ENCODE results near the gene SIGLEC12.

SIGLEC12 gene

GRCh38 chr19:51542699-51543098 is 41.1 kb upstream of the SIGLEC12 start:
- H3K27me3 ChIP-seq (ENCODE audit: insufficient read depth, low read length) = no peaks in the 10 kb centered on the region; the same call in 1 of the 2 replicates
- H3K27ac ChIP-seq (ENCODE audit: low read depth, low read length) = no peak overlapping the region
- H3K4me3 ChIP-seq (ENCODE audit: low read length) = no peak overlapping the region
- no peaks in the 10 kb centered on the region for H3K9me3 ChIP-seq (ENCODE audit: insufficient read depth, low read depth, low read length)
- no peak overlapping the region for H3K9ac ChIP-seq (ENCODE audit: low read depth, low read length)
- 75% methylated on average over 5 of the region's 5 CpGs for WGBS
- no peaks in the 10 kb centered on the region for H3K4me1 ChIP-seq (ENCODE audit: insufficient read depth, low read length)
- no peaks in the 10 kb centered on the region for H3K36me3 ChIP-seq (ENCODE audit: insufficient read depth, low read length)

GRCh38 chr19:51541458-51542357 is 40.1 kb upstream of the SIGLEC12 start:
- Histone ChIP-seq H3K9ac (ENCODE audit: low read depth, low read length) (no peak overlapping the region), H3K27ac (ENCODE audit: low read depth, low read length) (no peak overlapping the region), H3K4me1 (ENCODE audit: insufficient read depth, low read length) (no peaks in the 10 kb centered on the region), H3K4me3 (ENCODE audit: low read length) (no peak overlapping the region), H3K9me3 (ENCODE audit: insufficient read depth, low read depth, low read length) (no peaks in the 10 kb centered on the region), H3K36me3 (ENCODE audit: insufficient read depth, low read length) (no peaks in the 10 kb centered on the region), H3K27me3 (ENCODE audit: insufficient read depth, low read length) (no peaks in the 10 kb centered on the region; the same call in 1 of the 2 replicates)
- 64% methylated on average over 10 of the region's 10 CpGs for WGBS

- 89% methylated on average over 4 of the region's 4 CpGs for WGBS
- Histone ChIP-seq H3K9me3 (ENCODE audit: insufficient read depth, low read depth, low read length) (no peaks in the 10 kb centered on the region), H3K27me3 (ENCODE audit: insufficient read depth, low read length) (no peaks in the 10 kb centered on the region; the same call in 1 of the 2 replicates), H3K27ac (ENCODE audit: low read depth, low read length) (no peak overlapping the region), H3K36me3 (ENCODE audit: insufficient read depth, low read length) (no peaks in the 10 kb centered on the region), H3K4me1 (ENCODE audit: insufficient read depth, low read length) (no peaks in the 10 kb centered on the region), H3K4me3 (ENCODE audit: low read length) (no peak overlapping the region), H3K9ac (ENCODE audit: low read depth, low read length) (no peak overlapping the region)
Measured at GRCh38 chr19:51539821-51540366, 38.3 kb upstream of the SIGLEC12 start.

- no peaks in the 10 kb centered on the region for H3K4me1 ChIP-seq (ENCODE audit: insufficient read depth, low read length)
- H3K9ac ChIP-seq (ENCODE audit: low read depth, low read length) = no peak overlapping the region
- no peaks in the 10 kb centered on the region for H3K9me3 ChIP-seq (ENCODE audit: insufficient read depth, low read depth, low read length)
- peaks cover 36% of the 10 kb centered on the region for H3K27me3 ChIP-seq (ENCODE audit: insufficient read depth, low read length)
- no CpG with 5 or more reads among the region's 1 CpG for WGBS
- no peak overlapping the region for H3K27ac ChIP-seq (ENCODE audit: low read depth, low read length)
- H3K4me3 ChIP-seq (ENCODE audit: low read length) = no peak overlapping the region
- H3K36me3 ChIP-seq (ENCODE audit: insufficient read depth, low read length) = no peaks in the 10 kb centered on the region
Measured at GRCh38 chr19:51535535-51535934, 33.9 kb upstream of the SIGLEC12 start.

- no peaks in the 10 kb centered on the region for H3K4me1 ChIP-seq (ENCODE audit: insufficient read depth, low read length)
- peaks cover 36% of the 10 kb centered on the region for H3K27me3 ChIP-seq (ENCODE audit: insufficient read depth, low read length)
- 0 out of 2 replicates have a peak within 1 kb of the TSS, but pooled peaks have one; percentile 15 for H3K4me3 ChIP-seq (ENCODE audit: low read length)
- H3K27ac ChIP-seq (ENCODE audit: low read depth, low read length) = no peak within 1 kb of the TSS
- WGBS = 50% methylated on average over 25 of the region's 25 CpGs
- H3K36me3 ChIP-seq (ENCODE audit: insufficient read depth, low read length) = no peaks in the 10 kb centered on the region
- no peaks in the 10 kb centered on the region for H3K9me3 ChIP-seq (ENCODE audit: insufficient read depth, low read depth, low read length)
- no peak within 1 kb of the TSS; the same call in 1 of the 2 replicates for H3K9ac ChIP-seq (ENCODE audit: low read depth, low read length)
Measured at GRCh38 chr19:51531349-51532315, 30.0 kb upstream of the SIGLEC12 start, which contains the start of gene SIGLEC6. SIGLEC6 (minus strand) TSS chr19:51531670; CDS start chr19:51531648, 22 bp downstream.

GRCh38 chr19:51530616-51531015 is 29.0 kb upstream of the SIGLEC12 start:
- WGBS = 89% methylated on average over 8 of the region's 8 CpGs
- H3K27me3 ChIP-seq (ENCODE audit: insufficient read depth, low read length) = peaks cover 36% of the 10 kb centered on the region

GRCh38 chr19:51529301-51529700 is 27.7 kb upstream of the SIGLEC12 start:
- no peaks in the 10 kb centered on the region for H3K9me3 ChIP-seq (ENCODE audit: insufficient read depth, low read depth, low read length)

More at GRCh38 chr19:51530616-51531015, 29.0 kb upstream of the SIGLEC12 start:
- H3K4me3 ChIP-seq (ENCODE audit: low read length) = no peak overlapping the region
- no peaks in the 10 kb centered on the region for H3K4me1 ChIP-seq (ENCODE audit: insufficient read depth, low read length)
- no peaks in the 10 kb centered on the region for H3K9me3 ChIP-seq (ENCODE audit: insufficient read depth, low read depth, low read length)
- no peak overlapping the region for H3K27ac ChIP-seq (ENCODE audit: low read depth, low read length)
- H3K36me3 ChIP-seq (ENCODE audit: insufficient read depth, low read length) = no peaks in the 10 kb centered on the region
- H3K9ac ChIP-seq (ENCODE audit: low read depth, low read length) = no peak overlapping the region

GRCh38 chr19:51525651-51526050 is 24.1 kb upstream of the SIGLEC12 start:
- peaks cover under 1% of the 10 kb centered on the region; the same call in 1 of the 2 replicates for H3K27me3 ChIP-seq (ENCODE audit: insufficient read depth, low read length)
- WGBS = 64% methylated on average over 4 of the region's 4 CpGs
- H3K36me3 ChIP-seq (ENCODE audit: insufficient read depth, low read length) = no peaks in the 10 kb centered on the region
- H3K9ac ChIP-seq (ENCODE audit: low read depth, low read length) = no peak overlapping the region
- no peak overlapping the region for H3K27ac ChIP-seq (ENCODE audit: low read depth, low read length)
- H3K4me3 ChIP-seq (ENCODE audit: low read length) = no peak overlapping the region
- H3K4me1 ChIP-seq (ENCODE audit: insufficient read depth, low read length) = no peaks in the 10 kb centered on the region
- no peaks in the 10 kb centered on the region for H3K9me3 ChIP-seq (ENCODE audit: insufficient read depth, low read depth, low read length)

More at GRCh38 chr19:51529301-51529700, 27.7 kb upstream of the SIGLEC12 start:
- WGBS = 95% methylated on average over 2 of the region's 2 CpGs
- H3K27me3 ChIP-seq (ENCODE audit: insufficient read depth, low read length) = peaks cover 32% of the 10 kb centered on the region
- no peak overlapping the region for H3K9ac ChIP-seq (ENCODE audit: low read depth, low read length)
- no peak overlapping the region for H3K27ac ChIP-seq (ENCODE audit: low read depth, low read length)
- H3K4me1 ChIP-seq (ENCODE audit: insufficient read depth, low read length) = no peaks in the 10 kb centered on the region
- H3K36me3 ChIP-seq (ENCODE audit: insufficient read depth, low read length) = no peaks in the 10 kb centered on the region
- H3K4me3 ChIP-seq (ENCODE audit: low read length) = no peak overlapping the region

- Histone ChIP-seq H3K36me3 (ENCODE audit: insufficient read depth, low read length) (no peaks in the 10 kb centered on the region), H3K4me3 (ENCODE audit: low read length) (no peak overlapping the region), H3K27ac (ENCODE audit: low read depth, low read length) (no peak overlapping the region), H3K9ac (ENCODE audit: low read depth, low read length) (no peak overlapping the region), H3K4me1 (ENCODE audit: insufficient read depth, low read length) (no peaks in the 10 kb centered on the region), H3K27me3 (ENCODE audit: insufficient read depth, low read length) (no peaks in the 10 kb centered on the region; the same call in 1 of the 2 replicates), H3K9me3 (ENCODE audit: insufficient read depth, low read depth, low read length) (no peaks in the 10 kb centered on the region)
- 85% methylated on average over 8 of the region's 8 CpGs for WGBS
Measured at GRCh38 chr19:51524666-51525264, 23.2 kb upstream of the SIGLEC12 start.

GRCh38 chr19:51521781-51522180 is 20.2 kb upstream of the SIGLEC12 start:
- H3K27me3 ChIP-seq (ENCODE audit: insufficient read depth, low read length) = no peaks in the 10 kb centered on the region
- H3K36me3 ChIP-seq (ENCODE audit: insufficient read depth, low read length) = no peaks in the 10 kb centered on the region
- H3K4me1 ChIP-seq (ENCODE audit: insufficient read depth, low read length) = no peaks in the 10 kb centered on the region
- no peak overlapping the region for H3K27ac ChIP-seq (ENCODE audit: low read depth, low read length)
- peaks cover 9% of the 10 kb centered on the region; the same call in 1 of the 2 replicates for H3K9me3 ChIP-seq (ENCODE audit: insufficient read depth, low read depth, low read length)
- no peak overlapping the region for H3K4me3 ChIP-seq (ENCODE audit: low read length)
- 65% methylated on average over 2 of the region's 2 CpGs for WGBS
- no peak overlapping the region for H3K9ac ChIP-seq (ENCODE audit: low read depth, low read length)
